VCaP (cell line): ENCODE data around the gene KLHL29.

ENCODE experiments used
- H3K27ac ChIP-seq: fragments of 450-650 bp; 2 replicates; pipeline ENCODE4 v1.5.1; 2017
- CTCF ChIP-seq: fragments of 450-650 bp; conservative IDR thresholded peaks from 2 replicates; pipeline ENCODE4 v1.5.1; 2017; ENCODE audit warnings: mild to moderate bottlenecking, moderate library complexity

Gene KLHL29

GRCh38 chr2:23549821-23550530 is 165.0 kb downstream of the KLHL29 start:
- TF ChIP-seq CTCF, result no peak

GRCh38 chr2:23550553-23550952 is 165.6 kb downstream of the KLHL29 start:
- TF ChIP-seq CTCF, result no peak
- H3K27ac ChIP-seq, result no peak overlapping the region

More at GRCh38 chr2:23549821-23550530, 165.0 kb downstream of the KLHL29 start:
- H3K27ac ChIP-seq, result no peak overlapping the region

- TF ChIP-seq CTCF, result no peak
- H3K27ac ChIP-seq, result no peak overlapping the region
Measured at GRCh38 chr2:23551875-23552274, 166.9 kb downstream of the KLHL29 start.

GRCh38 chr2:23553561-23553960 is 168.6 kb downstream of the KLHL29 start:
- TF ChIP-seq CTCF, result no peak
- no peak overlapping the region for H3K27ac ChIP-seq

- no peak for TF ChIP-seq CTCF
- no peak overlapping the region for H3K27ac ChIP-seq
Measured at GRCh38 chr2:23554054-23554697, 169.2 kb downstream of the KLHL29 start.

GRCh38 chr2:23555944-23556343 is 171.0 kb downstream of the KLHL29 start:
- H3K27ac ChIP-seq, result no peak overlapping the region
- no peak for TF ChIP-seq CTCF

GRCh38 chr2:23556929-23557328 is 171.9 kb downstream of the KLHL29 start:
- no peak overlapping the region for H3K27ac ChIP-seq
- no peak for TF ChIP-seq CTCF
